ENCODE measurements around the gene TESMIN.

GRCh38 chr11:68689737-68690625 lies 61.3 kb downstream of the TESMIN start:
- no peak for TF ChIP-seq PAX5 (IDR thresholded peaks at IDR 0.05; ENCODE audit: insufficient read depth, low read length, severe bottlenecking)
- no peak for TF ChIP-seq POLR2A (IDR thresholded peaks at IDR 0.05; ENCODE audit: low read depth, low read length)
